Measurements from ENCODE around the gene ISG20.

ISG20 gene

GRCh38 chr15:88678755-88679154, 39.9 kb downstream of the ISG20 start:
- no peak for TF ChIP-seq Cebpa-rat (IDR thresholded peaks at IDR 0.05)
- H3K9ac ChIP-seq, result no peak overlapping the region

DNA sequence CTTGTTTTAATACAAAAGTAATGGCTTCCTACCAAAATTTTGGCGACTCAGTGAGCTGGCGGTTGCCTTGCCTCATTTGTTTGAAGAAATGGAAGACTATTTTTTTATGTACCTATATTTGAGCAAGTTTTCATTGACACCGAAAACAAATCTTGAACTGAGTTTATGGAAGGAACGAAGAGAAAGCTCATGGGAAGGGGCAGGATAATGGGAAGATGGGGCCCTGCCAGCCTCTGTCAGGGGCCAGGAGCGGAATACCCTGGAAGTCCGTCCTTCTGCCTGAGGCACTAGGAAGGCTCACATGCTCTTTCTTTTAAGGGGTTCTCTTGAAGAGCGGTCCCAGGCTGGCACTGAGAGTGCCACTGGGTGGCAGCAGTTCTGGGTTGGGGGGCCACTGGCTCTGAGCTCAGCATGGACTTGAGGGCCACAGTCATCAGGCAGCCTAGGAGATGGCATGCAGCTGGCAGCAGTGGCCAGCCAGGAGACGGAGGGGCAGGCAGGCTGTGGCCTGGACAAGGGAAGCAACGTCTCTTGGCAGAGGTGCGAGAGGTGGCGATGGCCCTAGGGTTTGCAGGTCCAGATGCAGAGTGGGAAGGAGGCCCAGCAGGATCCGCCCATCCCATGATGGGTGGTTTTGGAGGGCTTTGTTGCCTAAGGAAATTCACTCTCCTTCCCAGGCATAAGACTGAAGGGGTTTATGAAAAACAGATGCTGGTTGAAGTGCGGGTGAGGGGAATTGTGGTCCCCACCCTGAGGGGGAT, 41.6 kb downstream of the ISG20 start:
- H3K9ac ChIP-seq, result no peak overlapping the region
- H3K36me3 ChIP-seq, result no peaks in the 10 kb centered on the region
- H3K27ac ChIP-seq, result no peak overlapping the region
- no peaks in the 10 kb centered on the region for H3K4me1 ChIP-seq
- H4K20me1 ChIP-seq, result no peaks in the 10 kb centered on the region
- H3K4me2 ChIP-seq, result no peak overlapping the region
- no peak overlapping the region for H3K4me3 ChIP-seq
- no peaks in the 10 kb centered on the region for H3K9me3 ChIP-seq
- H3K27me3 ChIP-seq, result no peaks in the 10 kb centered on the region
- no peak for TF ChIP-seq Cebpa-rat (IDR thresholded peaks at IDR 0.05)

More at GRCh38 chr15:88678755-88679154, 39.9 kb downstream of the ISG20 start:
- Histone ChIP-seq H3K27me3 (no peaks in the 10 kb centered on the region), H4K20me1 (no peaks in the 10 kb centered on the region), H3K4me3 (no peak overlapping the region), H3K4me2 (no peak overlapping the region), H3K9me3 (no peaks in the 10 kb centered on the region), H3K36me3 (no peaks in the 10 kb centered on the region), H3K4me1 (no peaks in the 10 kb centered on the region), H3K27ac (no peak overlapping the region)

DNA sequence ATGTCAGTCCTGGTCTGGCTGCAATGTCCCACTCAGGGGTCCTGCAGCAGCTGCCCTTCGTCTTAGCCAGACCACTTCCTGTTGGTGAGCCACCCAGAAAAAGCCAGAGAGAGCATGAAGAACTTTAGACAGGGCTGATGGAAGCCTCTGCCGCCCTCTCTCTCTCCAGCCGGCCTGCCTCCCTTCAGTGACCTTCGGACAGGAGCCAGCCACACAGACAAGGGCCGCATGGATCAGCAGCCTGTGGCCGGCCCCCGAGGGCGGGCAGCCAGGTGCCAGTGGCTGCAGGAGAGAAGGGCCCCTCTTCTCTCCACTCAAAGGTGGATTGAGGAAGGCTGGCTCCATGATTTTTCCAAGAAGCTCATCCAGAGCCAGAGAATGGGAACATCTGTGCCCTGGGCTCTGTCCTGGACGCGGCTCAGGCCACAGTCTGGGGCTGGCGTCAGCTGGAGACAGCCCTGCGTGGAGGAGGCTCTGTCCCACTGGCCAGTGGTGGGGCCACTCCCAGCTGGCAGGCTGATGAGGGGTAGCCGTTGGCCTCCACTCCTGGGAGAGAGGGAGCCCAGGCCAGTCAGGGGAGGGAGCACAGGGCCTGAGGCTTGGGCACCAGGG, 42.9 kb downstream of the ISG20 start:
- Histone ChIP-seq H3K4me3 (no peak overlapping the region), H3K9me3 (no peaks in the 10 kb centered on the region), H3K4me1 (no peaks in the 10 kb centered on the region), H3K27me3 (no peaks in the 10 kb centered on the region), H3K4me2 (no peak overlapping the region), H3K27ac (no peak overlapping the region), H3K9ac (no peak overlapping the region), H4K20me1 (no peaks in the 10 kb centered on the region), H3K36me3 (no peaks in the 10 kb centered on the region)
- TF ChIP-seq Cebpa-rat (IDR thresholded peaks at IDR 0.05), result no peak

- TF ChIP-seq Cebpa-rat (IDR thresholded peaks at IDR 0.05), result no peak
- H3K27ac ChIP-seq, result no peak overlapping the region
- H4K20me1 ChIP-seq, result no peaks in the 10 kb centered on the region
- H3K4me1 ChIP-seq, result no peaks in the 10 kb centered on the region
- no peaks in the 10 kb centered on the region for H3K27me3 ChIP-seq
- no peaks in the 10 kb centered on the region for H3K36me3 ChIP-seq
- H3K4me2 ChIP-seq, result no peak overlapping the region
- peaks cover 11% of the 10 kb centered on the region for H3K9me3 ChIP-seq
- H3K9ac ChIP-seq, result no peak overlapping the region
- H3K4me3 ChIP-seq, result no peak overlapping the region
Observed at GRCh38 chr15:88684345-88684744, 45.5 kb downstream of the ISG20 start.

DNA sequence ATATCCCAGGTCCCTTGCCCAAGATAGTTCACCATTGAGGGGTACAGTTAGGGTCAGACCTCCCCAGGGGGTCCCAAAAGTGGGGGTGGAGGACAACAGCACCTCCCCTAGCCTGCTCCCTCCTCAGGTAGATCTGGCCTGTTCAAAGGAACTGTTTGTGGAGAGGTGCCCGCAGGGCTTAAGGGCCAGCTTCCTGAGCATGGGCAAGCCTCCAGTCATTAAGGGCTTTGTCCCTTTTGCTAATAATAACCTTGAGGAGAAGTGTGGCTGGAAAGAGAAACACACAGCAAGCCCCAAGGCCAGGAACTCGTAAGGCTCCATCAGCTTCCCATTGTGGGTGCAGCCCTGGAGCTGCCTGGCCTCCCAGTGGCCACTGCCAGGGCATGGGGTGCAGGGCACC, 47.4 kb downstream of the ISG20 start:
- Histone ChIP-seq H3K27ac (no peak overlapping the region), H3K4me2 (no peak overlapping the region), H3K4me3 (no peak overlapping the region), H3K27me3 (no peaks in the 10 kb centered on the region), H3K36me3 (no peaks in the 10 kb centered on the region), H3K4me1 (no peaks in the 10 kb centered on the region), H4K20me1 (no peaks in the 10 kb centered on the region), H3K9ac (no peak overlapping the region), H3K9me3 (peaks cover 11% of the 10 kb centered on the region)
- no peak for TF ChIP-seq Cebpa-rat (IDR thresholded peaks at IDR 0.05)

DNA sequence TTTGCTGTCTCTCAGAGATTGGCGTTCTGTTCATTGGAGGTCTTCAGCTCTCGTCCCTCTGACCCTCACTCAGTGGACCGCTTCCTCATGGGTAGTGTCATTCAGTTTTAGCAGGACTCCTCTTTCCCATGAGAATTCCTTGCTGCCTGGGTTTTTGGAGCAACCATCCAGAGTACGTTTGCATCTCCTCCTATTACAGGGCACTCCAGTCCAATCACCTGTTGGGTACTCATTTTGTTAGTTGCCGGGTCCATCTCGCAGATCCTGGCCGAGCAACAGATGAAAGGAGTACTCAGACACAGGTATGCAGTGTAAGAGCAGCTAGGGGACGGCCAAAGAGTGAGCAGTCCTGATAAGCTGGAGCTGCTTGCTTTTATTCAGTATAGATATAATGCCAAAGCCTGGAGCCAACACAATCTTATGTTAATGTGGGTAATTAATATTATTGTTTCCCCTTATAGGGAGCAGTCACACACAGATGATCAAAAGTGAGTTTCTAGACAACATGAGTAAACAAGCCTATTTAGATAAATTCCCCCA, 49.6 kb downstream of the ISG20 start:
- Histone ChIP-seq H4K20me1 (no peaks in the 10 kb centered on the region), H3K9me3 (peaks cover 11% of the 10 kb centered on the region), H3K4me3 (no peak overlapping the region), H3K27me3 (no peaks in the 10 kb centered on the region), H3K4me2 (no peak overlapping the region), H3K36me3 (no peaks in the 10 kb centered on the region), H3K4me1 (no peaks in the 10 kb centered on the region), H3K27ac (no peak overlapping the region), H3K9ac (no peak overlapping the region)
- TF ChIP-seq Cebpa-rat (IDR thresholded peaks at IDR 0.05), result no peak

- Histone ChIP-seq H3K36me3 (no peaks in the 10 kb centered on the region), H3K4me2 (no peak overlapping the region), H3K9me3 (peaks cover 11% of the 10 kb centered on the region), H4K20me1 (no peaks in the 10 kb centered on the region), H3K4me1 (no peaks in the 10 kb centered on the region), H3K27ac (no peak overlapping the region), H3K9ac (no peak overlapping the region), H3K27me3 (no peaks in the 10 kb centered on the region), H3K4me3 (no peak overlapping the region)
- TF ChIP-seq Cebpa-rat (IDR thresholded peaks at IDR 0.05), result no peak
Observed at GRCh38 chr15:88690331-88690730, 51.5 kb downstream of the ISG20 start.

DNA sequence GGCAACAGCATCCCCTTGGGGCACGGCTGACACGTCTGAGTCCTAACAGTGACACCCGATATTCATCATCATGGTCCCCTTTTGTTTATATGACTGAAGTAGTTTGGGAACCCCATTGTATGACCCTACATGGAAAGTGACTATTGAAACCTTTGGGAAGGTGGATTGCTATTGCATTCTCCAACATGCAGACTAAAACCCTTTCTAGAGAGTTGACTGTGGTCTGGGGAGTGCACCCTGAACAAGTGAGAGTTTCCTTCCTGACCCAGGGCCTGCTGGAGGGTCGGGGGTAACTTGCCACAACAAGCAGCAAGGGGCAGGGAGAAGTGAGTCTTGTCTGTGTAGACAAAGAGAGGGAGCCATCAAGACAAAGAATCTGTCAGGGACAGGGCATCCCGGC, 54.4 kb downstream of the ISG20 start:
- Histone ChIP-seq H3K4me3 (no peak overlapping the region), H3K9me3 (peaks cover 11% of the 10 kb centered on the region), H3K4me2 (no peak overlapping the region), H3K27ac (no peak overlapping the region), H3K36me3 (no peaks in the 10 kb centered on the region), H3K9ac (no peak overlapping the region), H3K4me1 (no peaks in the 10 kb centered on the region), H3K27me3 (no peaks in the 10 kb centered on the region), H4K20me1 (no peaks in the 10 kb centered on the region)
- no peak for TF ChIP-seq Cebpa-rat (IDR thresholded peaks at IDR 0.05)

DNA sequence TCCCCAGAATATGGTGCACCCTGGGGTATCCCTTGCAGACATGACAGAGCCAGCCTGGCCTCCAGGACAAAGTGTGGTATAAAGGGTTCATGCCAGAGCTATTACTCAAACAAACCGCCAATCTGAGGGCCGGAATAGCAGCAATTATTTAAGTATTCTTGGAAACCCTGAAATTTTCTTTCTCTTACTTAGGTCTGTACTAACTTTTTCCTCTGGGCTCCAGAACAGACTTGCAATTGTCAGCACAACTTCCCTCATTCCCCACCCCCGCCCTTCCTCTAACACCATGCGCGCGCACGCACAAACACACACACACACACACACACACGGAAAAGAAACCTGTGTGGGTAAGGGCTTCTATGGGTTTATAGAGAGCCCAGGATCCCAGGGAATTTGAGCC, 56.3 kb downstream of the ISG20 start:
- Histone ChIP-seq H3K4me2 (no peak overlapping the region), H3K27ac (no peak overlapping the region), H3K9me3 (no peaks in the 10 kb centered on the region), H4K20me1 (no peaks in the 10 kb centered on the region), H3K9ac (no peak overlapping the region), H3K27me3 (no peaks in the 10 kb centered on the region), H3K36me3 (no peaks in the 10 kb centered on the region), H3K4me3 (no peak overlapping the region), H3K4me1 (no peaks in the 10 kb centered on the region)
- TF ChIP-seq Cebpa-rat (IDR thresholded peaks at IDR 0.05), result no peak

GRCh38 chr15:88695691-88696251, 57.0 kb downstream of the ISG20 start:
- Histone ChIP-seq H3K27me3 (no peaks in the 10 kb centered on the region), H3K4me2 (no peak overlapping the region), H3K9me3 (no peaks in the 10 kb centered on the region), H3K36me3 (no peaks in the 10 kb centered on the region), H4K20me1 (no peaks in the 10 kb centered on the region), H3K4me1 (no peaks in the 10 kb centered on the region), H3K27ac (no peak overlapping the region), H3K4me3 (no peak overlapping the region), H3K9ac (no peak overlapping the region)
- TF ChIP-seq Cebpa-rat (IDR thresholded peaks at IDR 0.05), result no peak
